GM23338 (cell line): ENCODE data around the gene NNAT. TPM values are rescaled to one million over a fixed set of nuclear protein-coding genes. Genes with fewer than 3 reads are reported as not detected.

ENCODE experiments used
- ATAC-seq: fragments of 200-7000 bp; cut with Tn5 transposase; 3 replicates; pipeline ENCODE4 v1.9.1; 2020
- DNase-seq: peaks from one replicate; pipeline ENCODE4 v3.0.0-alpha.2; 2015; ENCODE audit warnings: low spot score
- H2AFZ ChIP-seq: fragments of 200-600 bp; sonication (generic); 2 replicates; pipeline ENCODE4 v1.8.0; 2016; ENCODE audit warnings: antibody characterized with exemption, mild to moderate bottlenecking, moderate library complexity
- H3F3A ChIP-seq: fragments of 200-600 bp; sonication (generic); replicated peaks from 2 replicates; pipeline ENCODE4 v1.8.0; 2017; ENCODE audit warnings: antibody characterized with exemption, mixed run types, low read depth
- H3K27ac ChIP-seq: fragments of 200-600 bp; sonication (generic); 2 replicates; pipeline ENCODE4 v1.6.1; 2016; ENCODE audit warnings: low read depth
- H3K27me3 ChIP-seq: fragments of 200-600 bp; sonication (generic); 2 replicates; pipeline ENCODE4 v1.8.0; 2016; ENCODE audit warnings: mild to moderate bottlenecking, mixed run types, moderate library complexity; ENCODE audit not compliant: insufficient read depth
- H3K36me3 ChIP-seq: fragments of 200-600 bp; sonication (generic); 2 replicates; pipeline ENCODE4 v1.8.0; 2016; ENCODE audit warnings: mild to moderate bottlenecking; ENCODE audit not compliant: insufficient read depth
- H3K4me1 ChIP-seq: fragments of 200-600 bp; sonication (generic); 2 replicates; pipeline ENCODE4 v1.8.0; 2016; ENCODE audit warnings: mild to moderate bottlenecking, moderate library complexity; ENCODE audit not compliant: insufficient read depth
- H3K4me2 ChIP-seq: fragments of 200-600 bp; sonication (generic); 2 replicates; pipeline ENCODE4 v1.7.1; 2017; ENCODE audit warnings: mixed run types
- H3K4me3 ChIP-seq: fragments of 200-600 bp; sonication (generic); 2 replicates; pipeline ENCODE4 v1.6.1; 2016; ENCODE audit warnings: mixed run types
- H3K79me2 ChIP-seq: fragments of 200-600 bp; sonication (generic); replicated peaks from 2 replicates; pipeline ENCODE4 v1.8.0; 2017; ENCODE audit warnings: mild to moderate bottlenecking; ENCODE audit not compliant: insufficient read depth
- H3K9me2 ChIP-seq: fragments of 200-600 bp; sonication (generic); 2 replicates; pipeline ENCODE4 v1.8.0; 2017; ENCODE audit not compliant: insufficient read depth
- H4K20me1 ChIP-seq: fragments of 200-600 bp; sonication (generic); replicated peaks from 2 replicates; pipeline ENCODE4 v1.8.0; 2017; ENCODE audit warnings: mild to moderate bottlenecking; ENCODE audit not compliant: insufficient read depth
- H3K27ac Mint-ChIP-seq: 2 replicates; pipeline ENCODE4 v1.8.0; 2020; ENCODE audit warnings: inconsistent platforms, mild to moderate bottlenecking, moderate library complexity, mixed read lengths
- H3K27me3 Mint-ChIP-seq: 3 replicates; pipeline ENCODE4 v1.8.0; 2022; ENCODE audit warnings: low read depth, mild to moderate bottlenecking, moderate library complexity, mixed read lengths, inconsistent platforms; ENCODE audit not compliant: insufficient read depth, poor library complexity
- H3K36me3 Mint-ChIP-seq: 3 replicates; pipeline ENCODE4 v1.8.0; 2021; ENCODE audit warnings: low read depth, mild to moderate bottlenecking, inconsistent platforms, moderate library complexity, mixed read lengths
- H3K4me1 Mint-ChIP-seq: 3 replicates; pipeline ENCODE4 v1.8.0; 2020; ENCODE audit warnings: mild to moderate bottlenecking, inconsistent platforms, mixed read lengths
- H3K4me3 Mint-ChIP-seq: 3 replicates; pipeline ENCODE4 v1.8.0; 2021; ENCODE audit warnings: moderate library complexity, mild to moderate bottlenecking, inconsistent platforms, mixed read lengths
- H3K9me3 Mint-ChIP-seq: 3 replicates; pipeline ENCODE4 v1.8.0; 2020; ENCODE audit warnings: moderate library complexity, mild to moderate bottlenecking, inconsistent platforms, mixed read lengths
- CREB1 ChIP-seq: fragments of 250-450 bp; sonication (Bioruptor Pico); IDR thresholded peaks from 2 replicates; pipeline ENCODE4 v1.5.0; 2020; ENCODE audit warnings: low read depth, mild to moderate bottlenecking, moderate library complexity
- EZH2 ChIP-seq: fragments of 200-600 bp; sonication (generic); IDR thresholded peaks from one replicate; pipeline ENCODE4 v1.8.0; 2017; ENCODE audit warnings: antibody characterized with exemption, mild to moderate bottlenecking, low read depth; ENCODE audit not compliant: unreplicated experiment
- EZH2phosphoT487 ChIP-seq: fragments of 200-600 bp; sonication (generic); IDR thresholded peaks from one replicate; pipeline ENCODE4 v1.8.1; 2018; ENCODE audit warnings: antibody characterized with exemption; ENCODE audit not compliant: unreplicated experiment
- JUNB ChIP-seq: IDR thresholded peaks from one replicate; pipeline ENCODE4 v1.6.1; 2016; ENCODE audit warnings: antibody characterized with exemption; ENCODE audit not compliant: unreplicated experiment
- NANOG ChIP-seq: IDR thresholded peaks from 2 replicates; pipeline ENCODE4 v1.6.1; 2016; ENCODE audit warnings: antibody characterized with exemption, borderline replicate concordance
- POLR2AphosphoS5 ChIP-seq: IDR thresholded peaks from 2 replicates; pipeline ENCODE4 v1.6.1; 2016; ENCODE audit warnings: antibody characterized with exemption, low read depth
- STAT1 ChIP-seq: IDR thresholded peaks from one replicate; pipeline ENCODE4 v1.6.1; 2016; ENCODE audit warnings: antibody characterized with exemption; ENCODE audit not compliant: unreplicated experiment
- ZNF114 ChIP-seq: fragments of 250-450 bp; sonication (Bioruptor Pico); IDR thresholded peaks from 2 replicates; pipeline ENCODE4 v1.5.0; 2020; ENCODE audit warnings: mild to moderate bottlenecking, moderate library complexity
- ZNF331 ChIP-seq: fragments of 250-450 bp; sonication (Bioruptor Pico); IDR thresholded peaks from 2 replicates; pipeline ENCODE4 v1.5.0; 2020; ENCODE audit warnings: low read depth, mild to moderate bottlenecking, moderate library complexity
- polyA plus RNA-seq: library from polyadenylated mRNA; unstranded; fragments of >200 nt; fragmentation: Nextera tagmentation; extraction: Ambion mirVana; gene quantifications from 2 replicates; pipeline ENCODE4 v1.2.1, GENCODE V29; 2016
- total RNA-seq: library from RNA; depleted of rRNA; stranded (reverse); fragments of >200 nt; shearing (Covaris generic); gene quantifications from 2 replicates; pipeline ENCODE4 v1.2.3, GENCODE V29; 2014
- TF ChIP-seq, protein P1 (sequence below): IDR thresholded peaks from 2 replicates; pipeline ENCODE4 v1.6.1; 2016; ENCODE audit warnings: antibody characterized with exemption
- TF ChIP-seq, protein P2 (sequence below): IDR thresholded peaks from one replicate; pipeline ENCODE4 v1.6.1; 2018; ENCODE audit warnings: antibody characterized with exemption; ENCODE audit not compliant: unreplicated experiment
- TF ChIP-seq, protein P3 (sequence below): fragments of 250-450 bp; sonication (Bioruptor Pico); IDR thresholded peaks from 2 replicates; pipeline ENCODE4 v1.5.0; 2020; ENCODE audit warnings: mild to moderate bottlenecking, moderate library complexity
- TF ChIP-seq, protein P4 (sequence below), 2 experiments: fragments of 200-600 bp in 1 of 2; sonication (generic) in 1 of 2; conservative IDR thresholded peaks; 2 replicates each; pipeline versions ENCODE4 v1.5.1 to v1.6.1; 2016 to 2017; ENCODE audit warnings: antibody characterized with exemption in 2 of 2, low read depth in 2 of 2, mild to moderate bottlenecking in 2 of 2, moderate library complexity in 1 of 2

NNAT gene
- total and polyA plus RNA-seq, 2 experiments from 2014 or later, result 4.3 to 4.9 TPM

DNA sequence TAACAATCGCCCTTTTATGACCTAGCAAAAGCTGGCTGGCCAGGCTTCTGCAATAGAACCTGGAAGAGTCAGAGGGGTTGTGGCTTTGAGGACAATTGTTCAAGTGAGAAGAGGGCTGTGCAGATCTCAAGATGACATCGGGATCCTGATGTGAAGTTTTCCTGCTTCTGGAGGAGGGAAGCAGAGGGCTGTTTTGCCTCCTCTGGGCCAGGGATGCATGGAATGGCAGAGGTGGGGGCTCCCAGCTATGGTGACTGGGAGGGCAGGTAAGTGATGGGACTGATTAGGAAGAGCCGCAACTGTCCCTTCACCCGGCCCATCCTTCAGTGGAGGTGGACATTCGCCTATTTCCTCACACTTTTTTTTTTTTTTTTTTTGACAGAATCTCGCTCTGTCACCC, 50.0 kb downstream of the NNAT start:
- no peaks in the 10 kb centered on the region for H3K9me3 Mint-ChIP-seq
- no peak overlapping the region for H3K27ac Mint-ChIP-seq
- Histone ChIP-seq H3K36me3 (no peaks in the 10 kb centered on the region; the same call in 1 of the 2 replicates), H4K20me1 (no peaks in the 10 kb centered on the region), H3F3A (no peaks in the 10 kb centered on the region), H2AFZ (0 out of 2 replicates have a peak overlapping the region, but pooled peaks have one; percentile 52), H3K79me2 (no peaks in the 10 kb centered on the region), H3K27ac (no peak overlapping the region), H3K27me3 (no peaks in the 10 kb centered on the region), H3K4me3 (no peak overlapping the region), H3K9me2 (no peaks in the 10 kb centered on the region), H3K4me1 (peaks cover 25% of the 10 kb centered on the region), H3K4me2 (no peak overlapping the region)
- DNase-seq, result no peak
- no peak for ATAC-seq
- no peak overlapping the region for H3K4me3 Mint-ChIP-seq
- H3K4me1 Mint-ChIP-seq, result peaks cover 33% of the 10 kb centered on the region
- peaks cover 6% of the 10 kb centered on the region for H3K27me3 Mint-ChIP-seq
- TF ChIP-seq POLR2AphosphoS5 (no peak), EZH2 (no peak), NANOG (no peak), STAT1 (no peak), ZNF114 (no peak), EZH2phosphoT487 (no peak), JUNB (no peak), CREB1 (no peak), ZNF331 (no peak)
- TF ChIP-seq, protein P1, sequence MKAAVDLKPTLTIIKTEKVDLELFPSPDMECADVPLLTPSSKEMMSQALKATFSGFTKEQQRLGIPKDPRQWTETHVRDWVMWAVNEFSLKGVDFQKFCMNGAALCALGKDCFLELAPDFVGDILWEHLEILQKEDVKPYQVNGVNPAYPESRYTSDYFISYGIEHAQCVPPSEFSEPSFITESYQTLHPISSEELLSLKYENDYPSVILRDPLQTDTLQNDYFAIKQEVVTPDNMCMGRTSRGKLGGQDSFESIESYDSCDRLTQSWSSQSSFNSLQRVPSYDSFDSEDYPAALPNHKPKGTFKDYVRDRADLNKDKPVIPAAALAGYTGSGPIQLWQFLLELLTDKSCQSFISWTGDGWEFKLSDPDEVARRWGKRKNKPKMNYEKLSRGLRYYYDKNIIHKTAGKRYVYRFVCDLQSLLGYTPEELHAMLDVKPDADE, result no peak
- TF ChIP-seq, protein P2, sequence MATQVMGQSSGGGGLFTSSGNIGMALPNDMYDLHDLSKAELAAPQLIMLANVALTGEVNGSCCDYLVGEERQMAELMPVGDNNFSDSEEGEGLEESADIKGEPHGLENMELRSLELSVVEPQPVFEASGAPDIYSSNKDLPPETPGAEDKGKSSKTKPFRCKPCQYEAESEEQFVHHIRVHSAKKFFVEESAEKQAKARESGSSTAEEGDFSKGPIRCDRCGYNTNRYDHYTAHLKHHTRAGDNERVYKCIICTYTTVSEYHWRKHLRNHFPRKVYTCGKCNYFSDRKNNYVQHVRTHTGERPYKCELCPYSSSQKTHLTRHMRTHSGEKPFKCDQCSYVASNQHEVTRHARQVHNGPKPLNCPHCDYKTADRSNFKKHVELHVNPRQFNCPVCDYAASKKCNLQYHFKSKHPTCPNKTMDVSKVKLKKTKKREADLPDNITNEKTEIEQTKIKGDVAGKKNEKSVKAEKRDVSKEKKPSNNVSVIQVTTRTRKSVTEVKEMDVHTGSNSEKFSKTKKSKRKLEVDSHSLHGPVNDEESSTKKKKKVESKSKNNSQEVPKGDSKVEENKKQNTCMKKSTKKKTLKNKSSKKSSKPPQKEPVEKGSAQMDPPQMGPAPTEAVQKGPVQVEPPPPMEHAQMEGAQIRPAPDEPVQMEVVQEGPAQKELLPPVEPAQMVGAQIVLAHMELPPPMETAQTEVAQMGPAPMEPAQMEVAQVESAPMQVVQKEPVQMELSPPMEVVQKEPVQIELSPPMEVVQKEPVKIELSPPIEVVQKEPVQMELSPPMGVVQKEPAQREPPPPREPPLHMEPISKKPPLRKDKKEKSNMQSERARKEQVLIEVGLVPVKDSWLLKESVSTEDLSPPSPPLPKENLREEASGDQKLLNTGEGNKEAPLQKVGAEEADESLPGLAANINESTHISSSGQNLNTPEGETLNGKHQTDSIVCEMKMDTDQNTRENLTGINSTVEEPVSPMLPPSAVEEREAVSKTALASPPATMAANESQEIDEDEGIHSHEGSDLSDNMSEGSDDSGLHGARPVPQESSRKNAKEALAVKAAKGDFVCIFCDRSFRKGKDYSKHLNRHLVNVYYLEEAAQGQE, result no peak
- TF ChIP-seq, protein P3, sequence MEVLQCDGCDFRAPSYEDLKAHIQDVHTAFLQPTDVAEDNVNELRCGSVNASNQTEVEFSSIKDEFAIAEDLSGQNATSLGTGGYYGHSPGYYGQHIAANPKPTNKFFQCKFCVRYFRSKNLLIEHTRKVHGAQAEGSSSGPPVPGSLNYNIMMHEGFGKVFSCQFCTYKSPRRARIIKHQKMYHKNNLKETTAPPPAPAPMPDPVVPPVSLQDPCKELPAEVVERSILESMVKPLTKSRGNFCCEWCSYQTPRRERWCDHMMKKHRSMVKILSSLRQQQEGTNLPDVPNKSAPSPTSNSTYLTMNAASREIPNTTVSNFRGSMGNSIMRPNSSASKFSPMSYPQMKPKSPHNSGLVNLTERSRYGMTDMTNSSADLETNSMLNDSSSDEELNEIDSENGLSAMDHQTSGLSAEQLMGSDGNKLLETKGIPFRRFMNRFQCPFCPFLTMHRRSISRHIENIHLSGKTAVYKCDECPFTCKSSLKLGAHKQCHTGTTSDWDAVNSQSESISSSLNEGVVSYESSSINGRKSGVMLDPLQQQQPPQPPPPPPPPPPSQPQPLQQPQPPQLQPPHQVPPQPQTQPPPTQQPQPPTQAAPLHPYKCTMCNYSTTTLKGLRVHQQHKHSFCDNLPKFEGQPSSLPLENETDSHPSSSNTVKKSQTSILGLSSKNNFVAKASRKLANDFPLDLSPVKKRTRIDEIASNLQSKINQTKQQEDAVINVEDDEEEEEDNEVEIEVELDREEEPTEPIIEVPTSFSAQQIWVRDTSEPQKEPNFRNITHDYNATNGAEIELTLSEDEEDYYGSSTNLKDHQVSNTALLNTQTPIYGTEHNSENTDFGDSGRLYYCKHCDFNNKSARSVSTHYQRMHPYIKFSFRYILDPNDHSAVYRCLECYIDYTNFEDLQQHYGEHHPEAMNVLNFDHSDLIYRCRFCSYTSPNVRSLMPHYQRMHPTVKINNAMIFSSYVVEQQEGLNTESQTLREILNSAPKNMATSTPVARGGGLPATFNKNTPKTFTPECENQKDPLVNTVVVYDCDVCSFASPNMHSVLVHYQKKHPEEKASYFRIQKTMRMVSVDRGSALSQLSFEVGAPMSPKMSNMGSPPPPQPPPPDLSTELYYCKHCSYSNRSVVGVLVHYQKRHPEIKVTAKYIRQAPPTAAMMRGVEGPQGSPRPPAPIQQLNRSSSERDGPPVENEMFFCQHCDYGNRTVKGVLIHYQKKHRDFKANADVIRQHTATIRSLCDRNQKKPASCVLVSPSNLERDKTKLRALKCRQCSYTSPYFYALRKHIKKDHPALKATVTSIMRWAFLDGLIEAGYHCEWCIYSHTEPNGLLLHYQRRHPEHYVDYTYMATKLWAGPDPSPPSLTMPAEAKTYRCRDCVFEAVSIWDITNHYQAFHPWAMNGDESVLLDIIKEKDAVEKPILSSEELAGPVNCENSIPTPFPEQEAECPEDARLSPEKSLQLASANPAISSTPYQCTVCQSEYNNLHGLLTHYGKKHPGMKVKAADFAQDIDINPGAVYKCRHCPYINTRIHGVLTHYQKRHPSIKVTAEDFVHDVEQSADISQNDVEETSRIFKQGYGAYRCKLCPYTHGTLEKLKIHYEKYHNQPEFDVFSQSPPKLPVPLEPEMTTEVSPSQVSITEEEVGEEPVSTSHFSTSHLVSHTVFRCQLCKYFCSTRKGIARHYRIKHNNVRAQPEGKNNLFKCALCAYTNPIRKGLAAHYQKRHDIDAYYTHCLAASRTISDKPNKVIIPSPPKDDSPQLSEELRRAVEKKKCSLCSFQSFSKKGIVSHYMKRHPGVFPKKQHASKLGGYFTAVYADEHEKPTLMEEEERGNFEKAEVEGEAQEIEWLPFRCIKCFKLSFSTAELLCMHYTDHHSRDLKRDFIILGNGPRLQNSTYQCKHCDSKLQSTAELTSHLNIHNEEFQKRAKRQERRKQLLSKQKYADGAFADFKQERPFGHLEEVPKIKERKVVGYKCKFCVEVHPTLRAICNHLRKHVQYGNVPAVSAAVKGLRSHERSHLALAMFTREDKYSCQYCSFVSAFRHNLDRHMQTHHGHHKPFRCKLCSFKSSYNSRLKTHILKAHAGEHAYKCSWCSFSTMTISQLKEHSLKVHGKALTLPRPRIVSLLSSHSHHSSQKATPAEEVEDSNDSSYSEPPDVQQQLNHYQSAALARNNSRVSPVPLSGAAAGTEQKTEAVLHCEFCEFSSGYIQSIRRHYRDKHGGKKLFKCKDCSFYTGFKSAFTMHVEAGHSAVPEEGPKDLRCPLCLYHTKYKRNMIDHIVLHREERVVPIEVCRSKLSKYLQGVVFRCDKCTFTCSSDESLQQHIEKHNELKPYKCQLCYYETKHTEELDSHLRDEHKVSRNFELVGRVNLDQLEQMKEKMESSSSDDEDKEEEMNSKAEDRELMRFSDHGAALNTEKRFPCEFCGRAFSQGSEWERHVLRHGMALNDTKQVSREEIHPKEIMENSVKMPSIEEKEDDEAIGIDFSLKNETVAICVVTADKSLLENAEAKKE (CRISPR knock-in tag), result no peak
- TF ChIP-seq, protein P4, sequence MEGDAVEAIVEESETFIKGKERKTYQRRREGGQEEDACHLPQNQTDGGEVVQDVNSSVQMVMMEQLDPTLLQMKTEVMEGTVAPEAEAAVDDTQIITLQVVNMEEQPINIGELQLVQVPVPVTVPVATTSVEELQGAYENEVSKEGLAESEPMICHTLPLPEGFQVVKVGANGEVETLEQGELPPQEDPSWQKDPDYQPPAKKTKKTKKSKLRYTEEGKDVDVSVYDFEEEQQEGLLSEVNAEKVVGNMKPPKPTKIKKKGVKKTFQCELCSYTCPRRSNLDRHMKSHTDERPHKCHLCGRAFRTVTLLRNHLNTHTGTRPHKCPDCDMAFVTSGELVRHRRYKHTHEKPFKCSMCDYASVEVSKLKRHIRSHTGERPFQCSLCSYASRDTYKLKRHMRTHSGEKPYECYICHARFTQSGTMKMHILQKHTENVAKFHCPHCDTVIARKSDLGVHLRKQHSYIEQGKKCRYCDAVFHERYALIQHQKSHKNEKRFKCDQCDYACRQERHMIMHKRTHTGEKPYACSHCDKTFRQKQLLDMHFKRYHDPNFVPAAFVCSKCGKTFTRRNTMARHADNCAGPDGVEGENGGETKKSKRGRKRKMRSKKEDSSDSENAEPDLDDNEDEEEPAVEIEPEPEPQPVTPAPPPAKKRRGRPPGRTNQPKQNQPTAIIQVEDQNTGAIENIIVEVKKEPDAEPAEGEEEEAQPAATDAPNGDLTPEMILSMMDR (conservative IDR thresholded peaks at IDR 0.05; ENCODE audit: low read depth in 2 of 2), result no peak
- no peaks in the 10 kb centered on the region for H3K36me3 Mint-ChIP-seq
